Endodermal cell (in vitro differentiated cells): ENCODE results near the gene MPST. TPM values are rescaled to one million over a fixed set of nuclear protein-coding genes. Genes with fewer than 3 reads are reported as not detected.

Source experiments
- DNase-seq: peaks from one replicate; pipeline ENCODE4 v3.0.0-alpha.2; 2017
- H3K27ac ChIP-seq: 2 replicates; pipeline ENCODE4 v1.5.1; 2013; ENCODE audit warnings: mild to moderate bottlenecking, low read depth, low read length, moderate library complexity
- H3K27me3 ChIP-seq: 2 replicates; pipeline ENCODE4 v1.6.1; 2013; ENCODE audit warnings: mild to moderate bottlenecking, low read length, moderate library complexity; ENCODE audit not compliant: insufficient read depth, control insufficient read depth, poor library complexity, severe bottlenecking
- H3K36me3 ChIP-seq: 2 replicates; pipeline ENCODE4 v1.7.0; 2013; ENCODE audit warnings: mild to moderate bottlenecking, low read length, moderate library complexity; ENCODE audit not compliant: control insufficient read depth, insufficient read depth
- H3K4me1 ChIP-seq: one replicate; pipeline ENCODE4 v1.7.0; 2013; ENCODE audit warnings: low read length; ENCODE audit not compliant: control insufficient read depth, insufficient read depth
- H3K4me3 ChIP-seq: 2 replicates; pipeline ENCODE4 v1.5.1; 2013; ENCODE audit warnings: mild to moderate bottlenecking, low read length, moderate library complexity
- H3K9ac ChIP-seq: 2 replicates; pipeline ENCODE4 v1.6.1; 2013; ENCODE audit warnings: mild to moderate bottlenecking, low read length, moderate library complexity; ENCODE audit not compliant: poor library complexity, severe bottlenecking; ENCODE audit errors: extremely low read depth
- H3K9me3 ChIP-seq: 2 replicates; pipeline ENCODE4 v1.6.1; 2013; ENCODE audit warnings: mild to moderate bottlenecking, low read length, moderate library complexity; ENCODE audit not compliant: control insufficient read depth
- H3K27ac Mint-ChIP-seq: 2 replicates; pipeline ENCODE4 v1.8.0; 2020; ENCODE audit warnings: mixed read lengths
- H3K27me3 Mint-ChIP-seq: 2 replicates; pipeline ENCODE4 v1.8.0; 2021; ENCODE audit warnings: mild to moderate bottlenecking, mixed read lengths; ENCODE audit not compliant: insufficient read depth
- H3K36me3 Mint-ChIP-seq: 2 replicates; pipeline ENCODE4 v1.8.0; 2020; ENCODE audit warnings: low read depth, mixed read lengths
- H3K4me1 Mint-ChIP-seq: 2 replicates; pipeline ENCODE4 v1.8.0; 2020; ENCODE audit warnings: mixed read lengths
- H3K4me3 Mint-ChIP-seq: 2 replicates; pipeline ENCODE4 v1.8.0; 2020; ENCODE audit warnings: mild to moderate bottlenecking, moderate library complexity, mixed read lengths
- H3K9me3 Mint-ChIP-seq: 2 replicates; pipeline ENCODE4 v1.8.0; 2020; ENCODE audit warnings: mild to moderate bottlenecking, mixed read lengths
- WGBS, 2 experiments: methylation state at CpG; one replicate each; pipeline versions ENCODE4 v1.1.5 to v1.1.7; 2013; ENCODE audit warnings: missing lambda C conversion rate in 2 of 2, mixed read lengths in 1 of 2; ENCODE audit not compliant: insufficient coverage in 1 of 2, insufficient read length in 1 of 2; 5-methylcytosine and 5-hydroxymethylcytosine counted together
- total RNA-seq, 2 donors: library from RNA; stranded (reverse); fragmentation: NEBNext Ultra II Directional in 1 of 2; extraction: Animal tissue kit (Norgen Biotek cat#: 25700) in 1 of 2; gene quantifications; 2 replicates in 1 of 2; 3 replicates in 1 of 2; pipeline ENCODE4 v1.2.1, GENCODE V29; 2021
- TF ChIP-seq, protein P1 (sequence below): fragments of 200-600 bp; sonication (generic); conservative IDR thresholded peaks from 2 replicates; pipeline ENCODE4 v1.5.0; 2021; ENCODE audit warnings: antibody characterized with exemption, mild to moderate bottlenecking

MPST gene
- total RNA-seq, 2 donors from 2014 or later, result 71.7 to 74.6 TPM

DNA sequence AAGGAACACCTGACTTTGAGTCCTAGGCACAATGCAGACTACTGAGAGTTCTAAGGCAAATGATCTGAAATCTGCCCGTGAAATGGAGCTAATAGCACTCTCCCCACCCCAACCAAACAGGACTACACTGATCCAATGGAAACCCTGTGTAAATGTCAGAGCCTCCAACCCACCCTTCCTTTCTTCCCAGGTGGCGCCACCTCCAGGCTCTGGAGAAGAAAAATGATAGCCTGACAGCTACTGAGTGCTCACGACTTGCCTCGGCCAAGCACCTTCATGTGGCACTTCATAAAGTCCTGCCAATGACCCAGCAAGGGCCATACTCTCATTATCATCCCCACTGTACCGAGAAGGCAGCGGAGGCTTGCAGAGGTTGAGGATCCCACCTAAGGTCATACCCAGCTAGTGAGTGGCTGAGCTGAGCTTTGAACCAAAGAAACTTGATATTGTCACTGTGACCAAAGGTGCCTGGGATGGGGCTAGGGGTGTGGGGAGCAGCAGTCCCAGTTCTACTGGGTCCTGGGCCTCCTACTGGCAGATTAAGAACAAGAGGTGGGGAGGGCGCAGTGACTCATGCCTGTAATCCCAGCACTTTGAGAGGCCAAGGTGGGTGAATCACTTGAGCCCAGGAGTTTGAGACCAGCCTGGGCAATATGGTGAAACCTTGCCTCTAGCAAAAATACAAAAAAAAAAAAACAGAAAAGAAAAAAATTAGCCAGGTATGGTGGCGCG lies 20.8 kb upstream of the MPST start:
- peak; percentile 74 for DNase-seq
- no peaks in the 10 kb centered on the region for H3K4me1 ChIP-seq
- no peaks in the 10 kb centered on the region for H3K36me3 ChIP-seq
- H3K9me3 Mint-ChIP-seq, result no peaks in the 10 kb centered on the region
- no peaks in the 10 kb centered on the region for H3K9me3 ChIP-seq
- no peaks in the 10 kb centered on the region for H3K4me1 Mint-ChIP-seq
- no peaks in the 10 kb centered on the region for H3K27me3 ChIP-seq
- H3K27ac ChIP-seq, result no peak overlapping the region
- H3K4me3 ChIP-seq, result no peak overlapping the region
- no peak overlapping the region for H3K27ac Mint-ChIP-seq
- H3K9ac ChIP-seq, result no peak overlapping the region
- 73 to 94% methylated on average over 2 to 9 of the region's 9 CpGs for WGBS, 2 experiments
- H3K4me3 Mint-ChIP-seq, result no peak overlapping the region
- no peaks in the 10 kb centered on the region for H3K36me3 Mint-ChIP-seq
- TF ChIP-seq, protein P1, sequence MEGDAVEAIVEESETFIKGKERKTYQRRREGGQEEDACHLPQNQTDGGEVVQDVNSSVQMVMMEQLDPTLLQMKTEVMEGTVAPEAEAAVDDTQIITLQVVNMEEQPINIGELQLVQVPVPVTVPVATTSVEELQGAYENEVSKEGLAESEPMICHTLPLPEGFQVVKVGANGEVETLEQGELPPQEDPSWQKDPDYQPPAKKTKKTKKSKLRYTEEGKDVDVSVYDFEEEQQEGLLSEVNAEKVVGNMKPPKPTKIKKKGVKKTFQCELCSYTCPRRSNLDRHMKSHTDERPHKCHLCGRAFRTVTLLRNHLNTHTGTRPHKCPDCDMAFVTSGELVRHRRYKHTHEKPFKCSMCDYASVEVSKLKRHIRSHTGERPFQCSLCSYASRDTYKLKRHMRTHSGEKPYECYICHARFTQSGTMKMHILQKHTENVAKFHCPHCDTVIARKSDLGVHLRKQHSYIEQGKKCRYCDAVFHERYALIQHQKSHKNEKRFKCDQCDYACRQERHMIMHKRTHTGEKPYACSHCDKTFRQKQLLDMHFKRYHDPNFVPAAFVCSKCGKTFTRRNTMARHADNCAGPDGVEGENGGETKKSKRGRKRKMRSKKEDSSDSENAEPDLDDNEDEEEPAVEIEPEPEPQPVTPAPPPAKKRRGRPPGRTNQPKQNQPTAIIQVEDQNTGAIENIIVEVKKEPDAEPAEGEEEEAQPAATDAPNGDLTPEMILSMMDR, result peak; percentile 65
- H3K27me3 Mint-ChIP-seq, result peaks cover 22% of the 10 kb centered on the region

DNA sequence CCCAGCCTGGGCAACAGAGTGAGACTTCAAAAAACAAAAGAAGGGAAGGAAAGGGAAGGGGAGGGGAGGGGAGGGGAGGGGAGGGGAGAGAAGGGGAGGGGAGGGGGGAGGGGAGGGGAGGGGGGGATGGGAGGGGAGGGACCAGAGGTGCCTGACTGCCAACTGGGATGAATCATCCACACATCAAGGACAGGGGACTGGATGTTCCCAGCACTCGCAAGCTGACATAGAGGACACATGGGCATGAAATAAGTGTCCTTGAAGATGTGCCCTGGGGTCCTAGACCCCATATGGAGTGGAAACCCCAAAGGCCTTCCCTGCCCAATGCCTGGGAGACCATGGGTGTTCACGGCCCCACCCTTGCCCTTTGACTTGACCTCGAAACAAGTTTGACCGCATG lies 20.1 kb upstream of the MPST start:
- 90 to 100% methylated on average over 3 to 4 of the region's 4 CpGs for WGBS, 2 experiments
- H3K4me1 Mint-ChIP-seq, result no peaks in the 10 kb centered on the region

GRCh38 chr22:37000676-37001534 lies 18.6 kb upstream of the MPST start:
- TF ChIP-seq, protein P1, result no peak
- H3K27me3 Mint-ChIP-seq, result peaks cover 27% of the 10 kb centered on the region
- no peak overlapping the region for H3K27ac Mint-ChIP-seq
- Histone ChIP-seq H3K4me3 (no peak overlapping the region), H3K27me3 (no peaks in the 10 kb centered on the region), H3K9me3 (no peaks in the 10 kb centered on the region), H3K36me3 (no peaks in the 10 kb centered on the region), H3K4me1 (no peaks in the 10 kb centered on the region), H3K9ac (no peak overlapping the region), H3K27ac (no peak overlapping the region)
- DNase-seq, result no peak
- 89 to 91% methylated on average over 9 to 10 of the region's 11 CpGs for WGBS, 2 experiments
- no peaks in the 10 kb centered on the region for H3K36me3 Mint-ChIP-seq
- no peaks in the 10 kb centered on the region for H3K4me1 Mint-ChIP-seq
- H3K9me3 Mint-ChIP-seq, result peaks cover 1% of the 10 kb centered on the region
- H3K4me3 Mint-ChIP-seq, result no peak overlapping the region

More for the DNA sequence above, 20.1 kb upstream of the MPST start:
- TF ChIP-seq, protein P1, result no peak
- no peaks in the 10 kb centered on the region for H3K27me3 ChIP-seq
- H3K4me1 ChIP-seq, result no peaks in the 10 kb centered on the region
- Mint-ChIP-seq H3K27ac (no peak overlapping the region), H3K9me3 (peaks cover 1% of the 10 kb centered on the region), H3K36me3 (no peaks in the 10 kb centered on the region), H3K4me3 (no peak overlapping the region), H3K27me3 (peaks cover 22% of the 10 kb centered on the region)
- H3K4me3 ChIP-seq, result no peak overlapping the region
- no peak overlapping the region for H3K27ac ChIP-seq
- no peak for DNase-seq
- no peaks in the 10 kb centered on the region for H3K36me3 ChIP-seq
- H3K9me3 ChIP-seq, result no peaks in the 10 kb centered on the region
- H3K9ac ChIP-seq, result no peak overlapping the region
